Adipocyte (in vitro differentiated cells): ENCODE results near the gene EEF2.
"Not testable (repeated sequence)": the region's sequence is repeated elsewhere in the genome, so short reads cannot be mapped to it uniquely, and the experiment has no call there.

ENCODE experiments used
- DNase-seq: peaks from one replicate; pipeline ENCODE4 v3.0.0-alpha.2; 2015; ENCODE audit warnings: low read depth
- H3K27me3 ChIP-seq: replicated peaks from 2 replicates; pipeline ENCODE4 v1.7.0; 2013; ENCODE audit warnings: mild to moderate bottlenecking, low read length, moderate library complexity; ENCODE audit not compliant: control insufficient read depth, insufficient read depth
- H3K36me3 ChIP-seq: 2 replicates; pipeline ENCODE4 v1.7.0; 2013; ENCODE audit warnings: low read length, mild to moderate bottlenecking, moderate library complexity; ENCODE audit not compliant: control insufficient read depth, insufficient read depth, severe bottlenecking
- H3K4me1 ChIP-seq: 2 replicates; pipeline ENCODE4 v1.7.0; 2013; ENCODE audit warnings: mild to moderate bottlenecking, low read length, moderate library complexity; ENCODE audit not compliant: control insufficient read depth, insufficient read depth
- H3K4me3 ChIP-seq: 2 replicates; pipeline ENCODE4 v1.7.0; 2013; ENCODE audit warnings: mild to moderate bottlenecking, low read length, moderate library complexity
- H3K9ac ChIP-seq: 2 replicates; pipeline ENCODE4 v1.7.0; 2013; ENCODE audit warnings: mild to moderate bottlenecking, low read length, moderate library complexity
- H3K9me3 ChIP-seq: 2 replicates; pipeline ENCODE4 v1.7.0; 2013; ENCODE audit warnings: mild to moderate bottlenecking, low read length, moderate library complexity; ENCODE audit not compliant: control insufficient read depth

Gene EEF2

DNA sequence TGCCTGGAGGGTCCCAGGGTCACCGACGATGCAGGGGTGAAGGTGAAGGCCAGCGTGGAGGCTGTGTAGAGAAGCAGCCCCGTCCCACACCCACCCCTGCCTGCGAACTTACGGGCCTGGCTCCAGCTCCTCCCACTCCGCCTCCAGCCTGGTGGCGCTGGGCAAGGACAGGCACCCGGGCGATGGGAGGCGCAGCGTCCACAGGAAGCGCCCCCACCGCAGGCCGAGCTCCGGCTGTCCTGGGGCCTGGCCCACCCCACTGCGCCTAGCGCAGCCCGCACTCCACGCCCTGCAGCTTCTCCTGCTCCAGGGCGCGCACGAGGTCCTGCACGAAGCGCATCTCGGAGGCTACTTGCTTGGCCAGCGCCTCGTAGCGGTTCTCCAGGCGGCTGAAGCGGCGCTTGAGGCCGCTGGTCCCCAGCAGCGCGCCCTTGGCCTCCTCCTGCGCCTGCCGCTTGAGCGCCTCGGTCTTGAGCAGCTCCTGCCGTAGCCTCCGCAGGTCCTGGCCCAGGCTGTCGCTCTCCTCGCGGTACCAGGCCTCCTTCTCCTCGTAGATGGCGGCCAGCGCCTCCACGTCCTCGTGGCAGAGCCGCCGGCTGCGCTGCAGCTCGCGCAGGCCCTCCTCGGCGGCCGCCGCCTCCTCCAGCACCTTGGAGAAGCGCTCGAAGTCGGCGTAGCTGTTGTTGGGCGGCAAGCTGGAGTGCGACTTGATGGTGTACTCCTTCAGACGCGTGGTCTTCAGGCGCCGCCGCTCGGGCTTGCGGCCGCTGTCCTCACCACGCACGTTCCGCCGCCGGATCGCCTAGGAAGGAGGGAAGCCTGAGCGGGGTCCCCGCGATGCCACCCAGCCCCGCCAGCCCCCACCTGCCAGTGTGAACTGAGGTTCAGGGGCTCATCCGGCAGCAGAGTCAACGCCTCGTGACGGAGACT, 26.2 kb downstream of the EEF2 start:
- H3K4me1 ChIP-seq, result peaks cover 4% of the 10 kb centered on the region
- H3K9ac ChIP-seq, result no peak overlapping the region
- H3K4me3 ChIP-seq, result no peak overlapping the region
- H3K36me3 ChIP-seq, result peaks cover 73% of the 10 kb centered on the region
- no peak for DNase-seq
- no peaks in the 10 kb centered on the region for H3K27me3 ChIP-seq
- no peaks in the 10 kb centered on the region for H3K9me3 ChIP-seq

GRCh38 chr19:3955688-3956087, 29.6 kb downstream of the EEF2 start:
- Histone ChIP-seq H3K9ac (no peak overlapping the region), H3K36me3 (peaks cover 39% of the 10 kb centered on the region), H3K27me3 (no peaks in the 10 kb centered on the region), H3K4me1 (peaks cover 7% of the 10 kb centered on the region), H3K9me3 (no peaks in the 10 kb centered on the region), H3K4me3 (no peak overlapping the region)
- DNase-seq, result no peak

DNA sequence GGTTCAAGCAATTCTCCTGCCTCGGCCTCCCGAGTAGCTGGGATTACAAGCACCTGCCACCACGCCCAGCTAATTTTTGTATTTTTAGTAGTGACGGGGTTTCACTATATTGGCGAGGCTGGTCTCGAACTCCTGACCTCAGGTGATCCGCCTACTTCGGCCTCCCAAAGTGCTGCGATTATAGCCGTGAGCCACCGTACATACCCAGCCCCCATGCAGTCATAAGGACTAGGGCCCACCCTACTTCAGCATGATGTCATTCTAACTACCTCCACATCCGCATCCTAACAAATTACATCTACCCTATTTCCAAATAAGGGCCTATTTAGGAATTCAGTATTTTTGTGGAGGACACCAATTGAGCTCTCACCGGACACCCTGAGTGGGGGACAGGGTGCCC, 30.0 kb downstream of the EEF2 start:
- not testable (repeated sequence) for H3K4me3 ChIP-seq, H3K4me1 ChIP-seq, H3K9ac ChIP-seq, H3K9me3 ChIP-seq, DNase-seq, H3K27me3 ChIP-seq
- peaks cover 36% of the 10 kb centered on the region for H3K36me3 ChIP-seq

DNA sequence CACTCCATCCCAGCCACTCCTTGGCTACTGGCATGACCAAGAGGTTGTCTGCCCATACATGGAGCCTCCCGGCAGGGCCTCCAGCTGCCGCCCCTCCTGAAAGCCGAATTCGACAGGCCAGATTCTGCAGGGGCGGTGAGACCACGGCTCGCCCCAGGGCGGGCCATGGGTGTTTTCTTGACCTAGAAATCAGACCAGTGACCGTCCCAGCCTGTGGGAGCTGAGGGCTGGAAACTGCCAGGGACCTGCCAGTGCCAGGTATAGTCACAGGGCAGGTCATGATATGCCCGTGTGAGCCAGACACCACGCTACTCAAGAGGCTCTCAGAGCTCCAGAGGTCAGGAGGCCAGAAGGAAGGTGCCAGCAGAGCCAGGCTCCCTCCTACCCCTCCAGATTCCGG, 31.2 kb downstream of the EEF2 start:
- H3K36me3 ChIP-seq, result peaks cover 24% of the 10 kb centered on the region
- H3K9me3 ChIP-seq, result no peaks in the 10 kb centered on the region
- peaks cover 7% of the 10 kb centered on the region for H3K4me1 ChIP-seq
- H3K27me3 ChIP-seq, result no peaks in the 10 kb centered on the region
- DNase-seq, result no peak
- H3K9ac ChIP-seq, result no peak overlapping the region
- H3K4me3 ChIP-seq, result no peak overlapping the region

- not testable (repeated sequence) for H3K4me1 ChIP-seq, H3K9ac ChIP-seq, H3K4me3 ChIP-seq, H3K9me3 ChIP-seq, DNase-seq, H3K27me3 ChIP-seq
- peaks cover 13% of the 10 kb centered on the region for H3K36me3 ChIP-seq
Observed at GRCh38 chr19:3952755-3953276, 32.4 kb downstream of the EEF2 start.

DNA sequence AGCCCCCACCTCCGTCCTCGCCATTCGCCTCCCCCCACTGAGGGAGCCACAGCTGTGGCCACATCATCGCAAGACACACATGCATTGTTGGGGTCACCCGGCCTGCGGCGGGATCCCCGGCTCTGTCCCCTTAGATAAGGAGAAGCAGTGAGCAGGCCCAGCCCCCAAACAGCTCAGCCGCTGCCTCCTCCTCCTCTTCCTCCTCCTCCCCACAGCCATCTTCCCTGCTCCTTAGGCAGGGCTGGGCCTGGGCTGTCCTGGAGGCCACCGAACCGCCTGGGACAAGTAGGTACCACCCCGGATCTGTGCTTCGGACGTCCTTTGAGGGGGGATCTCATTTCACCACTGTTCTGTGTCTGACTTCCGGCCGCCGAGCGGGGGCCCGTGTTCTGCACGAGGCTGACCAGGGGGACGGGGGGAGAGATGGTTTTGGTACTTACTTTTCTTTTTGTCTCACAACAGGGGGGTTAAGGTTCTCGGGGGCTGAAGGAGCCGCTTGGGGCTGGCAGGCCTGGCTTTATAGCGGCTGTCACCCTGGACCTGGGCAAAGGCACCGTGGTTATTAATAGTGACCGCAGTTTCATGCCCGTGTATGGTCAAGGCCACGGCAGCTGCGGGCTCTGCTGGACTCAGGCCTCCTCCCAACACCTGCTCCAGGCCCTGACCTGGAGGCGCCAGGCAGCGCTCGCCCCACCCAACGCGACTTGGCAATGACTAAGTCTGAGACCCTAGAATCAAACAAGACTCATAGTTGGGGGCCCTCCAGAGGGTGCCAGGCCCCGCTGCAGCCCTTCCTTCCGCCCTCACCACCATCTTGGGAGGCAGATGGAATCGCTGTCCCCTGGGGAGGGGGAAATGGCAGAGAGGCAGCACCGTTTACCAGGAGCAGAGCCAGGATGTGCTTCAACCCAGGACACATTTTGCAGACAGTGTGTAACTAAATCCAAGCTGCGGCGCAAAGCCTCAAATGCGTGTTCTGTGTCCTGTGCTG, 34.1 kb downstream of the EEF2 start:
- H3K4me1 ChIP-seq, result peaks cover 3% of the 10 kb centered on the region
- peaks cover 4% of the 10 kb centered on the region for H3K36me3 ChIP-seq
- DNase-seq, result no peak
- no peaks in the 10 kb centered on the region for H3K27me3 ChIP-seq
- H3K9ac ChIP-seq, result no peak overlapping the region
- no peak overlapping the region for H3K4me3 ChIP-seq
- H3K9me3 ChIP-seq, result no peaks in the 10 kb centered on the region

DNA sequence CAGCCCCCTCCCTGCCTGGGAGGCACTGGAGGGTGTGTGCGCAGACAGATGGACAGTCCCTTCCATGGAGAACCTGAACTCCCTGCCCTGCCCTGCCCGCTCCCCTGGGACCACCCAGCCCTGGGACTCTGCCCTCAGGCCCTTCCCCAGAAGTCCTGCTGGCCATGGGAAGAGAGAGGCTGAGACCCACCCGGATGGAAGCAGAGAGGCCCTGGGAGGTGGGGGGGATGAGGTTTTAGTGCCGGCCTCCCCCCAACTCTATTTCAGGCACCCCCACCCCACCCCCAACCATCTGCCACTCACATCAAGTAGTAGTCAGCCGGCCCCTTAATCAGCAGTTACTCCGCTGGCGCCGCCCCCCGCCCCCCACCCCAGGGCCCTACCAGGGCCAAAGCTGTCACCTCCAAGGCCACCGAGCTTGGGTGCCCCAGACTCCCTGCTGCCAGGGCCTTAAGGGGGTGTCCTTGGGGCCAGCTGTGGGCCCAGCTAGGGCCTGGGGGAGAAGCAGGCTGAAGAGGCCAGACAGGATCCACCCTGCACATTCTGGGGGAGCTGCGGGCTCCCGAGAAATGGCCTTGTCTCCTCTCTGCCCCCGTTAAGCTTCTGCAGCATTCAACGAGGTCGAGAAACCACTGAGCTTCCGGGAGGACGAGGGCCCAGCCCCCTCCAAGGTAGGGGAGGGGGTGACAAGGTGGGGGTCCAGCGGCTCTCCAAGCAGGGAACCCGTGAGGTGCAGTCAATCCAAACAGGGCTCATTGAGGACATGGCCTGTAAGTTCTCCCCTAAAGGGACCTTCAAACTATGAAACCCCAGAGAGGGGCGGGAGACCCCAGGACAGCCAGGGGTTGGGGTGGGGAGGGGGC, 35.0 kb downstream of the EEF2 start:
- Histone ChIP-seq H3K4me3 (no peak overlapping the region), H3K9me3 (no peaks in the 10 kb centered on the region), H3K36me3 (no peaks in the 10 kb centered on the region), H3K4me1 (peaks cover 7% of the 10 kb centered on the region), H3K27me3 (no peaks in the 10 kb centered on the region), H3K9ac (no peak overlapping the region)
- DNase-seq, result no peak

- Histone ChIP-seq H3K9ac (no peak overlapping the region), H3K36me3 (no peaks in the 10 kb centered on the region), H3K27me3 (no peaks in the 10 kb centered on the region), H3K4me1 (peaks cover 7% of the 10 kb centered on the region), H3K9me3 (no peaks in the 10 kb centered on the region), H3K4me3 (no peak overlapping the region)
- no peak for DNase-seq
Observed at GRCh38 chr19:3949294-3949693, 36.0 kb downstream of the EEF2 start.

- not testable (repeated sequence) for H3K36me3 ChIP-seq, H3K4me1 ChIP-seq, H3K27me3 ChIP-seq, H3K9me3 ChIP-seq, H3K4me3 ChIP-seq, DNase-seq, H3K9ac ChIP-seq
Observed at GRCh38 chr19:3947316-3947933, 37.8 kb downstream of the EEF2 start.

- Histone ChIP-seq H3K4me1 (peaks cover 4% of the 10 kb centered on the region), H3K4me3 (no peak overlapping the region), H3K9me3 (no peaks in the 10 kb centered on the region), H3K36me3 (no peaks in the 10 kb centered on the region), H3K27me3 (no peaks in the 10 kb centered on the region), H3K9ac (no peak overlapping the region)
- no peak for DNase-seq
Observed at GRCh38 chr19:3945838-3946237, 39.4 kb downstream of the EEF2 start.
